Stimulated activated CD4-positive, alpha-beta T cell treated with anti-CD3 and anti-CD28 coated beads, Interleukin-4, amount 100 ng/mL, for 48 hours (primary cell): Measurements from ENCODE around the gene ALG9.
"Not testable (repeated sequence)": the region's sequence is repeated elsewhere in the genome, so short reads cannot be mapped to it uniquely, and the experiment has no call there.

Experiments used
- DNase-seq, 2 donors: peaks; one replicate each; pipeline ENCODE4 v3.0.0-alpha.2; 2020; ENCODE audit warnings: low read depth in 2 of 2

The ALG9 gene

GRCh38 chr11:111795334-111795985 lies 75.9 kb downstream of the ALG9 start:
- no peak for DNase-seq

GRCh38 chr11:111793863-111794262 lies 77.5 kb downstream of the ALG9 start:
- DNase-seq: no peak

GRCh38 chr11:111792955-111793500 lies 78.4 kb downstream of the ALG9 start:
- DNase-seq: no peak

DNA sequence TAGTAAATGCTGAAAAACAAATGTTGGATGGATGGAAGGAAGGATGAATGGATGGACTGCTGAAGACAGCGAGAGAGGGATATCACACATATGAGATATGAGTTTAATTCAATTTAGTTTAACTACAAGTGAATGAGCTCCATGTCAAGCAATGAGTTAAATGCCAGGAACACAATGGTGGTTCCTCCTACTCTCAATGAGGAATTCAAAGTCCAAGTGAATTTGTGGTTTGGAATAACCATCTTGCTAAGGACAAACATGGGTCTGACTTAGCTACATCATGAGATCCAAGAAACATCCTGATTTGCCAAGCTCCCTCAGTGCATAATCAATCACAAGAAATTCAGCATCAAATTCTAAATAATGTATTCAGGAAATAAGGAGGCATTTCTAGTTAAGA lies 79.1 kb downstream of the ALG9 start:
- no peak for DNase-seq

GRCh38 chr11:111788464-111788863 lies 82.9 kb downstream of the ALG9 start:
- DNase-seq: no peak

DNA sequence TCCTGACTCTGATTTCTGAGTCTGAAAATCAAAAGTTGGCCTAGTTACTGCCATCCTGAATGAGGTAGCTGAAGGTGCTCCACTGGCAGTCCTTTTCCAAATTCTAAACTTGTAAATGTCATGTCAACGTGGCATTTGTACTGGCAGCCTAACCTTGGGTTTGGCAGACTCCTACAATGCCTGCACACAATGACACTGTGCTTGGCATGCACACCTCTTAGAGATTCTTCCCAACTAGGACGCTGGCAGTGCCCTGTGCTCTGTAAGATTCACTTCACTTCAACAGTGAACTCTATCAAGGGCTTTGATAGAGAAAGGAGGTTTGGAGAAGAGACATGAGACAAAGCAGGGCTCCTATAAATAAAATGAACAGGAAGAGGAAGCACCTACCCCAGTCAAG lies 83.3 kb downstream of the ALG9 start:
- no peak for DNase-seq

DNA sequence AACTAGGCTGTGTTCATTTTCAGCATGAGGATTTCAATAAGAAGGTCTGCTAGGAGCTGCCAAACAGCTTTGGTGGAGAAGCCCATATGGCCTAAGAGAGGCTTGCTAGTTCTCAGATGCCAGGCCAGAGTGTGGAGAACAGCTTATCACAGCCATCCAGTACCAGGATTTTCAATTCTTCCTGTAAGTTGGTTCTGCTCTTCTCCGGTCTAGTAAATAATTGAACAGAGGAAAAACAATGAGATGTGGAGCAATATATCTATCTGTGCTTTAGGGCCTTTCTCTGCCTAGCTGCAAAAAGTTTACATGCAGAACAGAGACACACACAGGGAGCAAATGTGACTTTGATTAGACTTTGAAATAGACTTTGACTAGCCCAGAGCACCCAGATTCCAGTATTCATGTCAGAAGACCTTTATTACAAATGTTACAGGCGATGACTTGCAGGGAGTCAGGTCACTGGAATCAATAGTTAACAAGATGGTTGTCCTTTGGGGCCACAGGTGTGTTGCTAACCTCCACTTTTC lies 85.4 kb downstream of the ALG9 start:
- DNase-seq: no peak

DNA sequence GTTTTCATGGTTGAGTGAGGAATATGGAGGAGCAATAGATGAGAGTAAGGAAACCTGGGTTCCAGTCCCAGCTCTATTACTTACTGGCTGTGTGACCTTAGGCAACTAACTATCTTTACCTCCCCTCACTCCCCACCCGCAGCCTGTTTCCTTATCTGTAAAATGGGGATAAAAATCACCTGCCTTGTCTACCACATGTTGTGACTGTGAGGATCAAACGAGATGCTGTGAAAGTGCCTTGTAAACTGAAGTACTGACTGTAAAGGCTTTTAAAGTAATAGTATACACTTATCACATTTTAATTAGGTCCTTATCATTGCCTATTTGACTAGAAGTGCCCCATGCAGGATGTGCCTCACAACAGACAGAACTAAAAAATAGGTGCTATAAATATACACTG lies 86.3 kb downstream of the ALG9 start:
- DNase-seq: no peak

DNA sequence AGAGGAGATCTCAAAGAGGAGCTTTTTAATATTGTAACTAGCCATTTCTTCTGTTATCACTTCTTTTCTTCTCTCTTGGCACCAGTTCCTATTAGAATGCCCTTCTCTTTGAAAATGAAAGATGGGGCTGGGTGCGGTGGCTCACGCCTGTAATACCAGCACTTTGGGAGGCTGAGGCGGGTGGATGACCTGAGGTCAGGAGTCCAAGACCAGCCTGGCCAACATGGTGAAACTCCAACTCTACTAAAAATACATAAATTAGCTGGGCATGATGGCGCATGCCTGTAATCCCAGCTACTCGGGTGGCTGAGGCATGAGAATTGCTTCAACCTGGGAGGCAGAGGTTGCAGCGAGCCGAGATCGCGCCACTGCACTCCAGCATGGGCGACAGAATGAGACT lies 87.1 kb downstream of the ALG9 start:
- DNase-seq: not testable (repeated sequence)

DNA sequence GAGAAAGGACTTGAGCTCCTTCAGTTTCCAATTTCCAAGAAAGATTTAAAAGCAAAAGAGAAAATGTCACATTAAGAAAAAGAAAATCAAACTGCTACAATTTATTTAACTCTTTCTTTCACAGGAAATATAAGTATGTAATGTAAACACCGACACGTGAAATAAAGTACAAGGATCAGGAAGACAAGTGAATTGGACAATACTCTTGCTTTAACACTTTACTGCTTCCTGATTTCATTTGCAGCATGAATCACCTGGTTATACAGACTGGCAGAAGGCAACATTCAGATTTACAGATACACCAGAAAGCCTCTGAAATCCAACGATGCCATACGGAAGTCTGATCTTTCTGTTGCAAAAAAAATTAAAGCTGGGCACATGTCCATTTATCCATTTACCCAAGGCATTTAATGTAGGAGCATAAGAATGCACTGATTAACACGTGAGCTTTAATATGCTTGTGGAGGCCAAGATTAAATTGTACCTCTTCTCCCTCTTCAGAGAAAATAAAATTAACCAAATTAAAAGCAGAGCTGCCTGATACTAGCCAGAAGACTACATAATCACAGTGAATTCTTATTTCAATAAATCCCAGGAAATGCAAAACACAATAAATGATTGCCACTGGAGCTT lies 89.2 kb downstream of the ALG9 start:
- DNase-seq: no peak

DNA sequence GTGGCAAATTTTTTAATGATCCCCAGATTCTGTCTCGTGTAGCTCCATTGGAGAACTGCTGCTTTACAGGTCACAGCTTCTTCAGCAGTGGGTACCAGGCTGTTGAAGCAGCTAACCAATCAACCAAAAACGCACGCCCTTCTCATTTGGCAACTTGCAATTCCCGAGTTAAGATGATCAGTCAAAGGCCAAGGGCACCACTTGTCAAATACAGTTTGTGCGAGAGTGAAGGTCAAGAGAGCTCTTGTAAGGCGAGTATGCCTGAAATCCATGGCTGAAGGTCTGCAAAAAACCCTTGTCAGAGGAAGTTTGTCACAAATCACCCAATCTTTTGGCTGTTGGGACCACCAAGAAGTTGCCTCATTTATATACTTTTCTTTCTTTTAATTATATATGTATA lies 92.3 kb downstream of the ALG9 start:
- no peak for DNase-seq

GRCh38 chr11:111778047-111778558 lies 93.3 kb downstream of the ALG9 start:
- DNase-seq: no peak

DNA sequence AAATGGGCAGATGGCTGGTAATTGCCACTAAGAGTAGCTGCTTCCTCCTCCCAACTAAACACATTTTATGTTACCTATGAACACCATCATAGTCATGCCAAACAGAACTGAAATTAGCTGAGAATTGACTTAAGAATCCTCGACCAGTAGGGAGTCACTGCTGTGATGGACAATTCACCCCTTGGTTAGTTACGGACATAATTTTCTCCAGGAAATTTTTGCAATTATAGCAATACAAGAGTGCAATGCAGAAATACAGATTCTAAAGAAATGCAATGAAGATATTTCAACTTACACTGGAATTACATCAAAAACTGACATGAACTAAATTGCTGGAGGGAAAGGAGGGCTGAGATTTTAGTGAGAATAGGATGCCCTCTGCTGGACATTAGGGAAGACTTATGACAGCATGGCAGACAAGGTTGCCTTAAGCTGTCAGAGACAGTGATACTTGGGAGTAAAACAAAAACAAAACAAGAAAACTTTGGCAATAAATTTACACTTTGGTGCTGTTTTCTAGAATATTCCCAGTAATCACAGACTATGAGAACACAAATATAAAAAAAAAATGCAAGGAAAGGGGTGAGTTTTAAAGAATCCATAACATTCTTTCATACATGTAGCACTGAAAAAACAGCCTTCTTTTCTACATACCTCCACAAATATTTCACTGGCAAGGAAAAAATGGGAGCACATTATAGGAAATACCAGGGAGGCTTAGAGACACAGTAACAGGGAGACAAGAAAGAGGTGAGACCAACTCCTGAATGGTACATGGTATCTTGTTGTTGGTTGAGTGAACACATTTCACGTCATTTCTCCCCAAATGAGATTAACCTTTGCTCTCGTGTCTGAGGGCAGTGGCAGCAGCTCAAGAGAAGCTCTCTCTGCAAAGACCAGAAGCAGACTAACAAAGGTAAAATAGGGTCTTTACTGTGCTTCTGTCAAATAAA lies 94.0 kb downstream of the ALG9 start:
- DNase-seq: no peak

GRCh38 chr11:111776398-111777093 lies 94.8 kb downstream of the ALG9 start:
- no peak for DNase-seq

- DNase-seq: no peak
Observed at GRCh38 chr11:111774955-111775710, 96.2 kb downstream of the ALG9 start.

DNA sequence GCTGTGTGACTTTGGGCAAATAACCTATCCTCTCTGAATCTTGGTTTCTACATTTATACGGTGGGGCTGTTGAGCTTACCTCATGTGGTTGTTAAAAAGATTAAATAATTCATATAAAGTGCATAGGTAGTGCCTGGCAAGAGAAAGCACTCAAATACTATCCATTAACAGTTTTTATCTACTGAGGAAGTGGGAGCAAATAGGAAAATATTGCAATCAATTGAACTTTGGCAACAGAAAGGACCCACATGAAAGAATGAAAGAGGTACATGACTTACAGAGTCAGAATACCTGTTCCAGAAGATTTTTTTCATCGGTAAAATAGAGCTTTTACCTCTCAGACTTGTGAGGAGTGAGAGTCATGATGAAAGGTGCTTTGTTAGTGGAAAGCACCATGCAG lies 98.8 kb downstream of the ALG9 start:
- no peak for DNase-seq

DNA sequence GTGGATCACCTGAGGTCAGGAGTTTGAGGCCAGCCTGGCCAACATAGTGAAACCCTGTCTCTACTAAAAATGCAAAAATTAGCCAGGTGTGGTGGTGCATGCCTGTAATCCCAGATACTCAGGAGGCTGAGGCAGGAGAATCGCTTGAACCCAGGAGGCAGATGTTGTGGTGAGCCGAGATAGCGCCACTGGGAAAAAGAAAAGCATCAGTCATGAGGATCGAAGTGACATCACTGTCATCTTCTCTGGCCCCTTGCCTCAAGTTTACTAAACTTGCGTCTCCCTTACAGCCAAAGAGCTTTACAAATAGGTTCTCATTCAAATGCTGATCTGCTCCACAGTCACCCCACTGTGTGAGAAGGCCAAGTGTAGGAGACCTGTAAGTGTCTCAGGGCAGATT lies 100.2 kb downstream of the ALG9 start:
- DNase-seq: not testable (repeated sequence)

DNA sequence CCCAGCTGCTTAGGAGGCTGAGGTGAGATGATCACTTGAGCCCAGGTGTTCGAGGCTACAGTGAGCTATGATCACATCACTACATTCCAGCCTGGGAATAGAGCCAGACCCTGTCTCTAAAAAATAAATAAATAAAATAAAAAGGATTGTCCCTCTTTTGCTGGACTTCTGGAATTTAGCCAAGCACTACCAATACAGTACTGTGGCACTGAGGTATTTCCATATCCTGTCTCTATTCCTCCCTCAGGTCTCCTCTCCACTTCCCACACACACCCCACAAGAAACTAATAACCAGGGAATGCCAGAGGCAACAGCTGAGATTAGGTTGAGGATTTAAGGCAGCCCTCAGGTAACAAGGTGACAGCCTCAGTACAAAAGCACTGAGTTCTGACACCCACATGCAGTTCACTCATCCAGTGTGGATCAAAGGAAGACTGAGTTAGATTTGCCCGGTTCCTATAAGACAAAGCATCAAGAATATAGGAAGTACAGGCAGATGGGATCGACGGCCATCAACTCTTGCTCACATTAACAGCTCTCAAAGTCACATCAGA lies 100.7 kb downstream of the ALG9 start:
- no peak for DNase-seq

DNA sequence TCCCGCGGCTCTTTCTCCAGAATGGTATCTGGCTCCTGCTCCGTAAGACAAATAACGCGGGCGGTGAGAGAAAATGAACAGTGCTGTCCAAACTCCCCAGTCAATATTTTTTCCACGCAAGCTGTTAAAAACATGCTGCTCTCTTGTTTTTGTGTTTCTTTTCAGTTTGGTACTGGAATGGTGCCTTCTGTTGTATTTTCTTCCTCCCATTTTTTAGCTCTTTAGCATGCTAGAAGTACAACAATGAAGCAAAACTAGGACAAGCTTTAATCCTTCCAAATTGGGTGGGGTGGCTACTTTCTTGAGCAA lies 104.6 kb downstream of the ALG9 start:
- no peak for DNase-seq
